ENCODE data around the gene TNRC18. TPM values are rescaled to one million over a fixed set of nuclear protein-coding genes. Genes with fewer than 3 reads are reported as not detected.
"Not testable (repeated sequence)": the region's sequence is repeated elsewhere in the genome, so short reads cannot be mapped to it uniquely, and the experiment has no call there.

The TNRC18 gene, protein sequence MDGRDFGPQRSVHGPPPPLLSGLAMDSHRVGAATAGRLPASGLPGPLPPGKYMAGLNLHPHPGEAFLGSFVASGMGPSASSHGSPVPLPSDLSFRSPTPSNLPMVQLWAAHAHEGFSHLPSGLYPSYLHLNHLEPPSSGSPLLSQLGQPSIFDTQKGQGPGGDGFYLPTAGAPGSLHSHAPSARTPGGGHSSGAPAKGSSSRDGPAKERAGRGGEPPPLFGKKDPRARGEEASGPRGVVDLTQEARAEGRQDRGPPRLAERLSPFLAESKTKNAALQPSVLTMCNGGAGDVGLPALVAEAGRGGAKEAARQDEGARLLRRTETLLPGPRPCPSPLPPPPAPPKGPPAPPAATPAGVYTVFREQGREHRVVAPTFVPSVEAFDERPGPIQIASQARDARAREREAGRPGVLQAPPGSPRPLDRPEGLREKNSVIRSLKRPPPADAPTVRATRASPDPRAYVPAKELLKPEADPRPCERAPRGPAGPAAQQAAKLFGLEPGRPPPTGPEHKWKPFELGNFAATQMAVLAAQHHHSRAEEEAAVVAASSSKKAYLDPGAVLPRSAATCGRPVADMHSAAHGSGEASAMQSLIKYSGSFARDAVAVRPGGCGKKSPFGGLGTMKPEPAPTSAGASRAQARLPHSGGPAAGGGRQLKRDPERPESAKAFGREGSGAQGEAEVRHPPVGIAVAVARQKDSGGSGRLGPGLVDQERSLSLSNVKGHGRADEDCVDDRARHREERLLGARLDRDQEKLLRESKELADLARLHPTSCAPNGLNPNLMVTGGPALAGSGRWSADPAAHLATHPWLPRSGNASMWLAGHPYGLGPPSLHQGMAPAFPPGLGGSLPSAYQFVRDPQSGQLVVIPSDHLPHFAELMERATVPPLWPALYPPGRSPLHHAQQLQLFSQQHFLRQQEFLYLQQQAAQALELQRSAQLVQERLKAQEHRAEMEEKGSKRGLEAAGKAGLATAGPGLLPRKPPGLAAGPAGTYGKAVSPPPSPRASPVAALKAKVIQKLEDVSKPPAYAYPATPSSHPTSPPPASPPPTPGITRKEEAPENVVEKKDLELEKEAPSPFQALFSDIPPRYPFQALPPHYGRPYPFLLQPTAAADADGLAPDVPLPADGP (N-terminal part only)
- 100 to 1,000 TPM in 1 of 4 donors, 10 to 100 TPM in 3; 79.9 to 160 (median 91.3) TPM for total RNA-seq

DNA sequence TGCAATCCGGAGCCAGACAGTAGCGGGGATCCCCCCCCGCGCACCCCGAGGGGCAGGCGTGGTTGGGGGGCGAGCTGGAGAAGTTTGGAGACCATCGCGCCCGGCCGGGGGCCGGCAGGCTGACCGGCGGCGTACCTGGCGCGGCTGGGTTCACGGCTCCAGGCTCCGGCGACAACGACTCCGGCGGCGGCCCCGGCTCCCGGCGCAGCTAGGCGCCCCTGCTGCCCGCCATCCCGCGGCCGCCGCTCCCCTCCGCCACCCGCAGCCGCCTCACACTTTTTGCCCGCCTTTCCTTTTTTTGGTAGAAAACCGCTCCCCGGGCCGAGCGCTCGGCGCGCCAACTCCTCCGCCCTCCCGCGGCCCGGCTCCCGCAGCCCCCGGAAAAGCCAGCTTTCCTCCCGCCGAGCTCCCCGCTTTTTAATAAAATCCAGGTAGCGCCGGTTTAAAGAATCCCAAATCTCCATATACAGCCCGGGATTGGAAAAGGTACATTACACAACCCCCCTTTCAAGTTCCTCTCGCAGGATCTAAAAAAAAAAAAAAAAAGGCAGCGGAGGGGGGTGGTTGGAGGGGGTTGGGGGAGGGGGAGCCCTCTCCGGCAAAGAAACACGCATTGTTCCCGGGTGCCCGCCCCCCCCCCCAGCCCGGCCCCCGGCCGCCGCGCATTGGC, at the start of gene TNRC18:
Gene TNRC18 (minus strand): TSS at position 529 of the 670 bp plus-strand sequence. CDS start 2,588 bp downstream, outside the sequence.
- 0 to 1% methylated on average over 52 to 65 of the region's 67 CpGs for WGBS, 2 donors
- intact Hi-C loops (cut with DNase I; ENCODE audit: low total_unique reads): no loop called here
- no peak for TF ChIP-seq POLR2A (IDR thresholded peaks at IDR 0.05)
- TF ChIP-seq, protein P1, sequence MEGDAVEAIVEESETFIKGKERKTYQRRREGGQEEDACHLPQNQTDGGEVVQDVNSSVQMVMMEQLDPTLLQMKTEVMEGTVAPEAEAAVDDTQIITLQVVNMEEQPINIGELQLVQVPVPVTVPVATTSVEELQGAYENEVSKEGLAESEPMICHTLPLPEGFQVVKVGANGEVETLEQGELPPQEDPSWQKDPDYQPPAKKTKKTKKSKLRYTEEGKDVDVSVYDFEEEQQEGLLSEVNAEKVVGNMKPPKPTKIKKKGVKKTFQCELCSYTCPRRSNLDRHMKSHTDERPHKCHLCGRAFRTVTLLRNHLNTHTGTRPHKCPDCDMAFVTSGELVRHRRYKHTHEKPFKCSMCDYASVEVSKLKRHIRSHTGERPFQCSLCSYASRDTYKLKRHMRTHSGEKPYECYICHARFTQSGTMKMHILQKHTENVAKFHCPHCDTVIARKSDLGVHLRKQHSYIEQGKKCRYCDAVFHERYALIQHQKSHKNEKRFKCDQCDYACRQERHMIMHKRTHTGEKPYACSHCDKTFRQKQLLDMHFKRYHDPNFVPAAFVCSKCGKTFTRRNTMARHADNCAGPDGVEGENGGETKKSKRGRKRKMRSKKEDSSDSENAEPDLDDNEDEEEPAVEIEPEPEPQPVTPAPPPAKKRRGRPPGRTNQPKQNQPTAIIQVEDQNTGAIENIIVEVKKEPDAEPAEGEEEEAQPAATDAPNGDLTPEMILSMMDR (IDR thresholded peaks at IDR 0.05): no peak
- DNase-seq (ENCODE audit: low spot score in 2 of 2): peak; percentile 33 to 89
- peak within 1 kb of the TSS; percentile 88 for H3K4me3 ChIP-seq (ENCODE audit: low read depth, poor library complexity, severe bottlenecking)

DNA sequence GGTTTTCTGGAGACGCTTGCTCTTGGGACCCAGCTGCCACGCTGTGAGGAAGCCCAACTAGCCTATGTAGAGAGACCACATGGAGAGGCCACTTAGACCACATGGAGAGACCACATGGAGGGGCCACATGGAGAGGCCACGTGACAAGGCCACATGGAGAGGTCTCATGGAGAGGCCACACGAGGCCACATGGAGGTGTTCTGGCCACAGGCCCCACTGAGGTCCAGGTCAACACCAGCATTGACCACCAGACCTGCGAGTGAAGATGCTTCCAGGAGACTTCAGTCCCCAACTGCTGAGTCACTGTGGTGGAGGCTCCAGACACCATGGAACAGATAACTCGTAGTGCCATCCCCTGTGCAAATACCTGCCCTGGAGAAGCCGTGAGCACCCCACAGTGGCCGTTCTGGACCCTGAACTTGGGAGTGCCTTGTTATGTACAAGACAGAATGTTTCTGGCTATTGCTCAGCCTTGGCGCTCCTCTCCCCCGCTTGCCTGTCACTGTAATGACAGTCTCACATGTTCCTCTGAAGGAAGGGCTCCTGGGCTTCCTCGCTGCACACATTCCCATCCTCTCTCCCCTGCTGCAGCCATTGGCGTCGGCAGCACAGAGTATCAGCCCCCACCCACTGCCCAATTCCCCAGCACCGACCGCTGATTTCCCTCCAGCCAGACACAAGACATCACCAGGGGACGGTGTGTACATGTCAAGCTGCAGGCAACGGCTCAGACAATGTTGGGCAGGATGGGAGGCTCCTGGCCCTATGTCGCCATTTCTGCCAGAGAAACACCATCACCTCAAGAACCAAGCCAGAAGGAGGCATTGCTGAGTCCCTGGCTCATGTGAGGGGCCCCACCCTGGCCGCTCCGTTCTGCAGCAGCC, 49.0 kb upstream of the TNRC18 start:
- intact Hi-C loops (cut with DNase I; ENCODE audit: low total_unique reads): no loop called here
- H3K4me3 ChIP-seq (ENCODE audit: low read depth, poor library complexity, severe bottlenecking): no peak overlapping the region
- TF ChIP-seq, protein P1 (IDR thresholded peaks at IDR 0.05): no peak
- TF ChIP-seq POLR2A (IDR thresholded peaks at IDR 0.05): no peak
- no peak for DNase-seq (ENCODE audit: low spot score in 2 of 2)
- 94 to 98% methylated on average over 17 to 20 of the region's 20 CpGs for WGBS, 2 donors

- H3K4me3 ChIP-seq (ENCODE audit: low read depth, poor library complexity, severe bottlenecking); intact Hi-C loops (cut with DNase I; ENCODE audit: low total_unique reads); DNase-seq (ENCODE audit: low spot score in 2 of 2): not testable (repeated sequence)
- 90% methylated on average over 14 of the region's 14 CpGs for WGBS, 2 donors
These were observed 48.0 kb upstream of the TNRC18 start for GRCh38 chr7:5471623-5472022.

- intact Hi-C loops (cut with DNase I; ENCODE audit: low total_unique reads): no loop called here
- no peak overlapping the region for H3K4me3 ChIP-seq (ENCODE audit: low read depth, poor library complexity, severe bottlenecking)
- TF ChIP-seq, protein P1 (IDR thresholded peaks at IDR 0.05): no peak
- no peak for TF ChIP-seq POLR2A (IDR thresholded peaks at IDR 0.05)
- DNase-seq (ENCODE audit: low spot score in 2 of 2): no peak
- WGBS, 2 donors: 75 to 85% methylated on average over 13 to 20 of the region's 22 CpGs
These were observed 47.2 kb upstream of the TNRC18 start for GRCh38 chr7:5470816-5471215.

- no peak for DNase-seq (ENCODE audit: low spot score in 2 of 2)
- intact Hi-C loops (cut with DNase I; ENCODE audit: low total_unique reads): no loop called here
- H3K4me3 ChIP-seq (ENCODE audit: low read depth, poor library complexity, severe bottlenecking): no peak overlapping the region
- 50 to 51% methylated on average over 8 to 10 of the region's 15 CpGs for WGBS, 2 donors
- TF ChIP-seq, protein P1 (IDR thresholded peaks at IDR 0.05): no peak
- TF ChIP-seq POLR2A (IDR thresholded peaks at IDR 0.05): no peak
These were observed 46.5 kb upstream of the TNRC18 start for GRCh38 chr7:5470167-5470532.

Measured in lower leg skin (tissue), 4 donors.